Kidney (tissue), 14 donors: Measurements from ENCODE around the gene ORM2. TPM values are rescaled to one million over a fixed set of nuclear protein-coding genes. Genes with fewer than 3 reads are reported as not detected.
A peak's percentile ranks its signal among the peaks of the same experiment; 100 is the strongest.

ENCODE experiments used
- DNase-seq, 5 donors: peaks; one replicate each; pipeline ENCODE4 v3.0.0-alpha.2; 2013 to 2020
- FAIRE-seq: peaks from 2 replicates; lab custom pipeline; 2012; peaks lifted over from hg19 to GRCh38; lab: Jason Lieb, UNC
- H3K27ac ChIP-seq, 2 donors: one replicate each; pipeline ENCODE4 v1.7.0; 2013; ENCODE audit warnings: low read depth in 2 of 2, low read length in 2 of 2, inconsistent platforms in 1 of 2
- H3K27me3 ChIP-seq: one replicate; pipeline ENCODE4 v1.7.1; 2013; ENCODE audit warnings: low read length, inconsistent platforms; ENCODE audit not compliant: control insufficient read depth, insufficient read depth
- H3K36me3 ChIP-seq, 3 donors: one replicate each; pipeline versions ENCODE4 v1.7.0 to v1.7.1; 2013; ENCODE audit warnings: low read length in 3 of 3, control low read depth in 1 of 3, inconsistent platforms in 1 of 3; ENCODE audit not compliant: insufficient read depth in 3 of 3, control insufficient read depth in 2 of 3
- H3K4me1 ChIP-seq, 3 donors: one replicate each; pipeline versions ENCODE4 v1.7.0 to v1.7.1; 2013; ENCODE audit warnings: low read length in 3 of 3, inconsistent platforms in 1 of 3, low read depth in 1 of 3; ENCODE audit not compliant: control insufficient read depth in 2 of 3, insufficient read depth in 2 of 3
- H3K4me3 ChIP-seq, 3 donors: one replicate each; pipeline versions ENCODE4 v1.7.0 to v1.8.1; 2013; ENCODE audit warnings: low read length in 3 of 3, control low read depth in 1 of 3, inconsistent platforms in 1 of 3
- H3K9ac ChIP-seq, 3 donors: one replicate each; pipeline versions ENCODE4 v1.7.0 to v1.7.1; 2013; ENCODE audit warnings: low read length in 3 of 3, control low read depth in 1 of 3, inconsistent platforms in 1 of 3
- H3K9me3 ChIP-seq, 3 donors: one replicate each; pipeline versions ENCODE4 v1.7.0 to v1.7.1; 2013; ENCODE audit warnings: low read length in 3 of 3, control low read depth in 1 of 3, inconsistent platforms in 1 of 3; ENCODE audit not compliant: control insufficient read depth in 2 of 3, insufficient read depth in 1 of 3
- intact Hi-C: fragments of 100-400 bp; cut with DNase I; formaldehyde crosslinking; loops from one replicate; pipeline ENCODE4 v1.11.1; 2022
- polyA plus RNA-seq: library from polyadenylated mRNA; stranded (reverse); fragments of 350-450 nt; fragmentation: Illumina TruSeq; extraction: RNeasy Lipid Tissue Mini Kit (QIAGEN cat#74804); gene quantifications from one replicate; pipeline ENCODE4 v1.2.3, GENCODE V29; 2014; ENCODE audit warnings: low read depth, low replicate concordance; ENCODE audit not compliant: insufficient read depth
- total RNA-seq: library from RNA; stranded (reverse); fragmentation: NEBNext Ultra II Directional; extraction: Animal tissue kit (Norgen Biotek cat#: 25700); gene quantifications from one replicate; pipeline ENCODE4 v1.2.1, GENCODE V29; 2021
- TF ChIP-seq, protein P1 (sequence below): IDR thresholded peaks from 3 replicates; pipeline ENCODE4 v1.5.1; 2012; ENCODE audit warnings: mild to moderate bottlenecking, moderate library complexity, borderline replicate concordance; ENCODE audit not compliant: insufficient read depth; ENCODE audit errors: extremely low read depth
- donor health status: control.
- donor health status: control.
- donor health status: control.
- donor health status: control.
- donor health status: control.
- donor health status: DM: yes; HTN: yes; CAD: no.
- donor health status: Normal renal cell carcinoma (clear cell type).

Gene ORM2
- total and polyA plus RNA-seq, 2 donors from 2014 or later, result not detected

DNA sequence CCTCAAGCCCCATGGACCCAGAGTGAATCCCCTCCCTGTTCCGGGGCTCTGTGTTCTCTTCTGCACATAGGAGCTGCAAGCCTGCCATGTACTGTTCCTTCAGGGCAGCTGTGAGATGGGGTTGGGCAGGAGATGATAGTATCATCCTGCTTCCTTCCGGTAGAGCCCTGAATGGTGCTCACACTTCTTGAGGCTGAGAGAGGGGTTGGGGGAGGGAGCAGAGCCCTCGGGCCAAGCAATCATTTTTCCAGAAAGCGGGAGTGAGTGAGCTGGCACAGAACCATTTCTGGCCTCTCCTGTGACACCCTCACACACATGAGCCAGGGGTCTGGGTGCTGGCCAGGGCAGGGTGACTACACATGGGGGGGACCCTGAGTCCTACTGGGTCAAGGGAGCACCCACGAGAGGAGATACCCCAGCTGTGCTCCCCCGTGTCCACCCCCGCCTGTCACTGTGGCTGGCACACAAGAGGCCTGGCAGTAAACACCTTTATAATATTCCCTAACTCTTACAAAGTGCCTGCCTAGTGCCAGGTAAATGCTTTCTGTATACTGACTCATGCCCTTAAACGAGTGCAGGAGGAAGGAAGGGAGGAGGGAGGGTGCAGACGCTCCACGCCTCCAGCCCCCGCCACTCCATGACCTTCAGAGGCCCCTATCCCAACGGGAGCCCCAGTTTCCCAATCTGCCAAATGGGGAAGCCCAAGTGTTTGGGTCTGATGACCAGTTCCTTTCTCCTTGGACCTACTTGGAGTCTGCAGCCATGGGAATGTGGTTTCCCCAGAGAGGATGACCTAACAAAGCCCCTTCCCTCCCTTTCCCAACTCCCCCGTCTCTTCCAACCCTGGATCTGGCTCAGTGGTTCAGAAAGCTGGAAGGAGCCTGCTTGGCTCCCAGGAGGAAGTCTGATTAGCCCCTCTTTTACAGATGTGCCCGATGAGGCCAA lies 42.6 kb downstream of the ORM2 start:
- Histone ChIP-seq H3K4me3 (no peak overlapping the region), H3K9ac (no peak overlapping the region), H3K36me3 (peaks cover 0 to 13% (median 6%) of the 10 kb centered on the region in 3 donors), H3K4me1 (peaks cover 0 to 8% (median 0%) of the 10 kb centered on the region in 3 donors), H3K27me3 (no peaks in the 10 kb centered on the region), H3K9me3 (no peaks in the 10 kb centered on the region), H3K27ac (peak overlapping the region; percentile 41 to 67)
- DNase-seq (peak in 4 of 5 donors; percentile 53 to 83 (median 78)), FAIRE-seq (no peak)
- TF ChIP-seq, protein P1, sequence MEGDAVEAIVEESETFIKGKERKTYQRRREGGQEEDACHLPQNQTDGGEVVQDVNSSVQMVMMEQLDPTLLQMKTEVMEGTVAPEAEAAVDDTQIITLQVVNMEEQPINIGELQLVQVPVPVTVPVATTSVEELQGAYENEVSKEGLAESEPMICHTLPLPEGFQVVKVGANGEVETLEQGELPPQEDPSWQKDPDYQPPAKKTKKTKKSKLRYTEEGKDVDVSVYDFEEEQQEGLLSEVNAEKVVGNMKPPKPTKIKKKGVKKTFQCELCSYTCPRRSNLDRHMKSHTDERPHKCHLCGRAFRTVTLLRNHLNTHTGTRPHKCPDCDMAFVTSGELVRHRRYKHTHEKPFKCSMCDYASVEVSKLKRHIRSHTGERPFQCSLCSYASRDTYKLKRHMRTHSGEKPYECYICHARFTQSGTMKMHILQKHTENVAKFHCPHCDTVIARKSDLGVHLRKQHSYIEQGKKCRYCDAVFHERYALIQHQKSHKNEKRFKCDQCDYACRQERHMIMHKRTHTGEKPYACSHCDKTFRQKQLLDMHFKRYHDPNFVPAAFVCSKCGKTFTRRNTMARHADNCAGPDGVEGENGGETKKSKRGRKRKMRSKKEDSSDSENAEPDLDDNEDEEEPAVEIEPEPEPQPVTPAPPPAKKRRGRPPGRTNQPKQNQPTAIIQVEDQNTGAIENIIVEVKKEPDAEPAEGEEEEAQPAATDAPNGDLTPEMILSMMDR, result no peak
- intact Hi-C loops, result no loop called here

GRCh38 chr9:114372921-114373448 lies 43.3 kb downstream of the ORM2 start:
- H3K27ac ChIP-seq, result peak overlapping the region; percentile 41 to 67
- H3K4me3 ChIP-seq, result no peak overlapping the region
- peaks cover 0 to 8% (median 0%) of the 10 kb centered on the region in 3 donors for H3K4me1 ChIP-seq
- FAIRE-seq (no peak), DNase-seq (peak; percentile 59 to 89 (median 69))
- intact Hi-C loops, result no loop called here
- no peaks in the 10 kb centered on the region for H3K9me3 ChIP-seq
- peaks cover 0 to 9% (median 6%) of the 10 kb centered on the region in 3 donors for H3K36me3 ChIP-seq
- TF ChIP-seq, protein P1, result no peak
- no peaks in the 10 kb centered on the region for H3K27me3 ChIP-seq
- no peak overlapping the region for H3K9ac ChIP-seq

- H3K4me3 ChIP-seq, result no peak overlapping the region
- H3K9me3 ChIP-seq, result no peaks in the 10 kb centered on the region
- H3K36me3 ChIP-seq, result peaks cover 0 to 7% (median 4%) of the 10 kb centered on the region in 3 donors
- TF ChIP-seq, protein P1, result no peak
- FAIRE-seq (no peak), DNase-seq (peak in 1 of 5 donors; percentile 61)
- H3K9ac ChIP-seq, result no peak overlapping the region
- no peak overlapping the region for H3K27ac ChIP-seq
- H3K27me3 ChIP-seq, result no peaks in the 10 kb centered on the region
- intact Hi-C loops, result no loop called here
- H3K4me1 ChIP-seq, result peaks cover 0 to 8% (median 0%) of the 10 kb centered on the region in 3 donors
Observed at GRCh38 chr9:114373960-114374730, 44.5 kb downstream of the ORM2 start.
